ENCODE data around the gene CITED4. TPM values are rescaled to one million over a fixed set of nuclear protein-coding genes. Genes with fewer than 3 reads are reported as not detected.

Gene CITED4
- total and polyA plus RNA-seq, 9 of the 15 experiments (the other 6 are each of a cell fraction or from before 2014, with no cell fraction given) = 0.11 to 1.2 (median 0.17) TPM; not detected in 2

GRCh38 chr1:40903106-40903505 lies 40.9 kb upstream of the CITED4 start:
- no peak overlapping the region for H3K27ac ChIP-seq (ENCODE audit: extremely low read depth, low read depth, low read length)
- H4K20me1 ChIP-seq (replicated peaks; ENCODE audit: control insufficient read depth, insufficient read depth, low read length) = no peaks in the 10 kb centered on the region
- H3K79me2 ChIP-seq (ENCODE audit: control insufficient read depth, insufficient read depth, low read length) = no peaks in the 10 kb centered on the region
- ATAC-seq (no peak), DNase-seq (ENCODE audit: extremely low read depth in 1 of 4, low spot score in 3 of 4) (no peak), FAIRE-seq (no peak)
- H3K4me2 ChIP-seq (ENCODE audit: insufficient read depth, low read length) = no peak overlapping the region
- H3K9ac ChIP-seq (ENCODE audit: insufficient read depth in 1 of 2, low read depth in 2 of 2, low read length in 2 of 2) = no peak overlapping the region
- no peaks in the 10 kb centered on the region for H3K36me3 ChIP-seq (ENCODE audit: control insufficient read depth, insufficient read depth, low read length)
- H2AFZ ChIP-seq (ENCODE audit: low read depth, low read length) = peak overlapping the region; percentile 78; the same call in 1 of the 2 replicates
- no peaks in the 10 kb centered on the region; a peak in 1 of 5 replicates for H3K4me1 ChIP-seq (replicated peaks in 1 of 2; ENCODE audit: control insufficient read depth in 2 of 2, insufficient read depth in 2 of 2, low read length in 2 of 2)
- 81% methylated on average over 1 of the region's 1 CpG for WGBS (ENCODE audit: insufficient coverage, low coverage, missing lambda C conversion rate)
- ChIA-PET CTCF (ENCODE audit: low intra/inter-chr PET ratio) (no interaction called here), POLR2A (interaction anchor here (0.6 kb wide), 1 partner anchor 9 kb away, joined by 4 read pairs; no protein-coding TSS in a partner anchor)
- no peaks in the 10 kb centered on the region for H3K9me3 ChIP-seq (replicated peaks; ENCODE audit: control insufficient read depth, insufficient read depth, low read depth, low read length)
- intact Hi-C loops (cut with micrococcal nuclease) = no loop called here
- H3K9me1 ChIP-seq (ENCODE audit: control insufficient read depth, insufficient read depth, low read length) = no peaks in the 10 kb centered on the region
- no TSS peak for BruUV-seq (replicated peaks)
- TF ChIP-seq LARP7 (IDR thresholded peaks at IDR 0.05) = no peak
- TF ChIP-seq ATF7 (IDR thresholded peaks at IDR 0.05) = no peak
- TF ChIP-seq STAG1 (CRISPR knock-in tag; IDR thresholded peaks at IDR 0.05; ENCODE audit: borderline replicate concordance) = no peak
- TF ChIP-seq CAMTA2 (CRISPR knock-in tag; conservative IDR thresholded peaks at IDR 0.05) = no peak
- TF ChIP-seq HDAC3 (IDR thresholded peaks at IDR 0.05; ENCODE audit: borderline replicate concordance, partially characterized antibody) = no peak
- no peak for TF ChIP-seq FOXA3 (CRISPR knock-in tag; conservative IDR thresholded peaks at IDR 0.05 in 1 of 2, IDR thresholded peaks at IDR 0.05 in 1 of 2)
- TF ChIP-seq ZNF589 (CRISPR knock-in tag; IDR thresholded peaks at IDR 0.05; ENCODE audit: low read depth) = no peak
- no peak for TF ChIP-seq NBN (IDR thresholded peaks at IDR 0.05; ENCODE audit: low read depth)
- TF ChIP-seq RBFOX2 (IDR thresholded peaks at IDR 0.05; ENCODE audit: low read depth, low read length) = no peak
- TF ChIP-seq TAF7 (tag; IDR thresholded peaks at IDR 0.05) = no peak
- TF ChIP-seq ZNF134 (CRISPR knock-in tag; conservative IDR thresholded peaks at IDR 0.05) = no peak
- no peak for TF ChIP-seq ID3 (CRISPR knock-in tag; IDR thresholded peaks at IDR 0.05)
- TF ChIP-seq ID3 (tag; IDR thresholded peaks at IDR 0.05) = no peak
- TF ChIP-seq NR3C1 (CRISPR knock-in tag; IDR thresholded peaks at IDR 0.05) = no peak
- TF ChIP-seq MCM7 (IDR thresholded peaks at IDR 0.05) = no peak
- no peak for TF ChIP-seq HES1 (IDR thresholded peaks at IDR 0.05; ENCODE audit: low read depth)
- no peak overlapping the region for H3K4me3 ChIP-seq
- in situ Hi-C loops (cut with MboI) = no loop called here
- no peaks in the 10 kb centered on the region for H3K27me3 ChIP-seq (ENCODE audit: control insufficient read depth in 2 of 2, insufficient read depth in 2 of 2, low read length in 2 of 2)

Measured in K562 (cell line).